GM19023 (cell line): ENCODE measurements around the gene NUCKS1.
"Not testable (repeated sequence)": the region's sequence is repeated elsewhere in the genome, so short reads cannot be mapped to it uniquely, and the experiment has no call there.

Source experiments
- ATAC-seq: cut with Tn5 transposase; IDR thresholded peaks from one replicate; pipeline ENCODE4 v1.9.1; 2021; ENCODE audit warnings: mild to moderate bottlenecking, moderate library complexity; ENCODE audit not compliant: unreplicated experiment

NUCKS1 gene

GRCh38 chr1:205733438-205734175 is 16.4 kb downstream of the NUCKS1 start:
- no peak for ATAC-seq

- ATAC-seq = no peak
These were observed 19.9 kb downstream of the NUCKS1 start for GRCh38 chr1:205729945-205730610.

- no peak for ATAC-seq
These were observed 23.3 kb downstream of the NUCKS1 start for GRCh38 chr1:205726619-205727125.

DNA sequence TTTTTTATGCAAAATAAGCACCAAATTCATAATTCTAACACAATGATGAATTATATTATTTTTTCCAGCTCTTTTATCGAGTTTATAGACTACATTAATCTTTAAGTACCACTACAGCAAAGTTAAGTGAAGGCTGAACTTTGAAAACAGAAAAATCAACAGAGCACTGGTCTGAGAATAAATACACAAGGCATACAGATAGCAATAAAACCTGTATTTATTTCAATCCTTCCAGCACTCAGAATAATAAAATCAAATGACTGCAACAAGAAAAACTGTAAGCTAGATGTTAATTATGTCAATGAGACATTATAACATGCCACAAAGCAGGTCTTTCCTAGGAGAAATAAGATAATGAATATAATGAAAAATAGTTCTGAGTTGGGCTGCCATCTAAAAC is 24.5 kb downstream of the NUCKS1 start:
- no peak for ATAC-seq

GRCh38 chr1:205720740-205721139 is 29.2 kb downstream of the NUCKS1 start:
- not testable (repeated sequence) for ATAC-seq

DNA sequence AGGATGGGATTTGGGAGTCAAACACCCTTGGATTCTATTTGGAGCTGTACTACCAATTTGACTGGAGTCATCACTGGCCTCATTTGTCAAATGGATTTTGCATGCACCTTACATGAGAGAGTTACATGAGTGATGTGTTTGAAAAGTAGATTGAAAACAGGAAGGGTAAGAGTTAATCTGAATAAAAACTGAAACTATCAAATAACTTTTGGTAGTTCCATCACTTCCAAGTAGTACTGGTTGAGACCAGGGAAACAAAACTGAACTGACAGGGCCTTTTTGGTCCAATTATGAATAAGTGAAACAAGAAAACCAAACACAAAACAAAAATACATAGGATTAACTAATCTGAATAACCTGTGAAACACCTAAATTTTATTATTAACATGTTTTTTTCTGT is 30.2 kb downstream of the NUCKS1 start:
- ATAC-seq = no peak

- ATAC-seq = no peak
These were observed 31.0 kb downstream of the NUCKS1 start for GRCh38 chr1:205719015-205719414.

DNA sequence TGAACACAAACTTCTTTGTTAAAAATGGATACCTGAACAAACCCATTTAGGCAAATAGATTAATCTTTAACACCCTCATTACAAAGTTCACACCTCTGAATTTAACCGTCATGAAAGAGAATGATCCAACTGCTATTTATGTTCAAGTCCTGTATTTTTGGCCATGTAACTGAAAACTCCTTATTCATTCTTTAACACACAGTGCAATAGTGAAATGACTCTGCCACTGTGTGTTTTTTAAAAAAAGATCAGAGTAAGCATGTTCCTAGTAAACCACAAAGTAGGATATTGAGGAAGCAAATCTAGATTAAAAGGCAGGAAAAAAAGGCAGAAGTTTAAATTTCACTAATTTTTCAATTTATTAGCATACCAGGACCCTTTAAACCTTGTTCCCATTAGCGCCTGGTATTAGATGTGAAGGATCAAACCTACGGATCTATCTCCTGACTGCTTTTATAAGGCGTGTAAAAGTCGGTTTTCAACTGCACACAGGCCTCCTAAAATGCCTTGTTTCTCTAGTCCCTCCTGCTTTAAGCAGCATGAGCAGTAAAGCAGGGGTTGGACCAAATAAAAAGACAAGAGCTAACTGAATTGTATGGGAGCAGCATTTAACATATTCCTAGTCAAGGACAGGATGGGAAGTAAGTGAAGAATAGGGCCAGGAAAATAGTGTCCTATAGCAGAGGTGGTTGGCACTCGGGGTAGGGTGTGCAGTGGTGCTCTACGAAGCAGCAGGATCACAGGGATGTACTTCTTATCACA is 33.4 kb downstream of the NUCKS1 start:
- no peak for ATAC-seq

DNA sequence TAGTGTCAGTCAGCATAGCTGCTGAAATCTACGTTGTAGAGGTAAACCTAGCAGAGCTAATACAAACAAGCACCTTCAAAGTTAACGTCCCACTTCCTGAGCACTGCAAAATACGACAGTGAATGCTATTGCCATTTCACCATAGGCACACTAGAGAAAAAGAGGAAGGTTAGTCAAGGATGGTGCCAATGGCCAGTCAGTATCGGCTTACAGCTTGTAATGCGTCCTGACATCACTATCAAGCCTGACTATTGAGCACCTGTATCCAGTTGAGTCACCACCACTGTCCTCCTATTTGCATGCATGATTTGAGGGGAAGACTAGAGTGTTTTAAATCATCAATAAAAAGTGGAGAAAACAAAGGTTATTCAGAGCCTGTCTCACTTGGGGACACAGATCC is 34.4 kb downstream of the NUCKS1 start:
- ATAC-seq = no peak

DNA sequence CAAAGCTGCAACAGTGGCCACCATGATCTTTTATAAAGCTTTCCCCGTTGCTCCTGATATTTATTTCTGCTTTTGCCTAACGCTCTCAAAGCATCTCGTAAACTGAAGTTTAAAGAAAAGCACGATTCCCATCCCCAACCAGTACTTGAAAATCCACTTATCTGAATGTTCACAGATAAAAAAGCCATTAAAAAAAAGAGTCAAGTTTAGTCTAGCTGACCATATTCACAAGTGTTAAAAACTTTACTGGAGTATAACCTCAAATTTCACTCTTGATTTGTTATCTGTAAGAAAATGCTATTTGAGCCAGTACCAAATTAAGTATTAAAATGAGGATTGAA is 35.1 kb downstream of the NUCKS1 start:
- no peak for ATAC-seq

- no peak for ATAC-seq
These were observed 35.6 kb downstream of the NUCKS1 start for GRCh38 chr1:205714190-205714905.

DNA sequence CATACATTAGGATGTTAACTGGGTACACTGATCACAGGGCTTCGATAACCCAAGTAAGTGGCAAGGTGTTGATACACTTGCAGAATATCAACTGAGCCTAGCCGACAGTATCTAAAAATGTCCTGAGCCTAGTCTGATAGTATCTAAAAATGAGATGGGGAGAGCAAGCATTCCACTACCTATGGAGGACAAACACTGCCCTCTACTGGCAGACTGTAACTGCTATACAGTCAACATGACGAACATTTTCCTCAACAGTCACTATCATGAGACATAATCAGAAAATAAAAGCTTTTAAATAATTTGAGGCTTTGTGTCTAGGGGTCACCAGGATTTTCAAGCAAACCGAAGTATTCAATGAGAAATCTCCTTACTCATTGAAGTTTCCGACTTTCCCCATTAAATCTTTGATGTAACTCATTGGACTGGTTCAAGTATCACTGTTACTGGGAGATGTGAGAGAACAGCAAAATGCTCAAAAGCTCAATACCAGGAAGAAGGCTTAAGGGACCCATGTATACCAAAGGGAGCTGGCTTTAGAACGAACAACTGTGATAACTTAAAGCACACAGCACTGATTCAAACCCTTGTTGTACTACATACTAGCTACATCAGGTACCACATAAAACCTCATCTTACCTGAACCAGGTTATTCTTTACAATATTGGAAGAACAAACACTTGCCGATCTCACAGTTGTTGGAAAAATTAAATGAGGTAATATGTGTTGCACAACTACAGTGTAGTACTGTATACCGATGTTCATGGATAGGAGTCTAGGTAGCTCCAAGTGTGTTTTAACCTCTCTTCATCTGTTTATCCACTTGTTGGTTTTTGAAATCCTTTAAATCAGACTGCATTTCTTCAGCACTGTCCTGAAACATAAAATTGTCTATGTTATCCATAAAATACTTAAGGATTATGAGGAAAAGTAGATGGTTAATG is 38.6 kb downstream of the NUCKS1 start:
- no peak for ATAC-seq

DNA sequence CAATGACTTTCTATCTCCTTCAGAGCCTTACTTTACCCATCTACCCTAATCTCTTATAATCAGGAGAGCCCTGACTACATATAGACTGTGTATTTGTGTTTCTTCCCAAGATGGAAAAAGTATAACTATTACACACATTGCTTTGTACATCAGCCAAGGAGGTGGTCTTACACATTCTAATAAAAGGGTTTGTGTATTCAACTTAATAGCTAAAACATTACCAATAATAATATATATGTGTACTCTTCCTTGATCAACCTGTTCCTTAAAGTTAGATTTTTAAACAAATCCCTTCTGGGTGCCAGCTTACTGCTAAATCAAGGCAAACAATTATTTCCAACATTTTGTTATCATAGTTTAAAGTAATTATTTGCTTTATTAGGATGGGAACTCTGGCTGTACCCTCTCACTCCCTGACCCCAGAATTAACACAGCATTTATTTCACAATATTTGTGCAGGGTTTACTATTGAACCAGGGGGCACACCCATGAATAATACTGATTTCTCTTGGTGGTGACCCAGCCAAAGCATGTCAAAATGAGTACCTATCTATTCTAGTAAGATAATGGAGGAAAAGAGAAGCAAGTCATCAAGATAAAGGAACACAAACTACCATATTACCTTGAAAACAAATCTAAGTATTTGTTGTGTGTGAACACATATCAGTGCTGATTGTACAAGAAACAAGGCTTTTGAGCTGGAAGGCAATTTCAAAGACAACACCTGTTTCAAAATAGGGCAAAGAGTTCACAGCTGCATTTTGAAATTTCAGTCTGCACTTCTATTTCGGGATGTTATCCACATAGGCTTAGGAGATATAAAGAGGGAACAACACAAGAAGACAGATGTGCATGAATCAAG is 39.5 kb downstream of the NUCKS1 start:
- no peak for ATAC-seq

DNA sequence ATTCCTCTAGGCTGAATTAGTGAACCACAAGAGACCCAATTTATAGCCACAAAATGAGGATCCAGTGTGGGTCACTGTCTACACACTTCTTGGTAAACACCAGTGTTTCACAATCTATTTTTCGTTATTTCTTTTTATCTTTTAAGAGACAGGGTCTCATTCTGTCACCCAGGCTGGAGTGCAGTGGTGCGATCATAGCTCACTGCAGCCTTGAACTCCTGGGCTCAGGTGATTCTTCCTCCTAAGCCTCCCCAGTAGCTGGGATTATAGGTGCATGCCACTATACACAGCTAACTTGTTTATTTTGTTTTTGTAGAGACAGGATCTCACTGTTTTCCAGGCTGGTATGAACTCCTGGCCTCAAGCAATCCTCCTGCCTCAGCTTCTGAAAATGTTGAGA is 40.3 kb downstream of the NUCKS1 start:
- no peak for ATAC-seq

DNA sequence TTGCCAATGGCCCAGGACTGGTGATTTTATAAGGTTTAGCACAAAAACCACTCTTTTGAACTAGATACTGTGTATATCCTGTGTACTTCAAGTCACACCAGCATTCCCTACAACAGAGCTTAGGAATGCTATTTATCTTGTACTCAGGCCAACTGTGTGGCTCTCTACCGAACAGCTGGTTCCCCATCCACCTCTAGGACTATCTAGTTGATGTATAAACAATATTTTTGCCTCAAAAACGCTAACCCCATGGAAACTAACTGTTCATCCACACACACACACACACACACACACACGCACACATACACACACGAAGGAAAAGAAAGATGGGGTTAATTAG is 41.0 kb downstream of the NUCKS1 start:
- ATAC-seq = no peak

DNA sequence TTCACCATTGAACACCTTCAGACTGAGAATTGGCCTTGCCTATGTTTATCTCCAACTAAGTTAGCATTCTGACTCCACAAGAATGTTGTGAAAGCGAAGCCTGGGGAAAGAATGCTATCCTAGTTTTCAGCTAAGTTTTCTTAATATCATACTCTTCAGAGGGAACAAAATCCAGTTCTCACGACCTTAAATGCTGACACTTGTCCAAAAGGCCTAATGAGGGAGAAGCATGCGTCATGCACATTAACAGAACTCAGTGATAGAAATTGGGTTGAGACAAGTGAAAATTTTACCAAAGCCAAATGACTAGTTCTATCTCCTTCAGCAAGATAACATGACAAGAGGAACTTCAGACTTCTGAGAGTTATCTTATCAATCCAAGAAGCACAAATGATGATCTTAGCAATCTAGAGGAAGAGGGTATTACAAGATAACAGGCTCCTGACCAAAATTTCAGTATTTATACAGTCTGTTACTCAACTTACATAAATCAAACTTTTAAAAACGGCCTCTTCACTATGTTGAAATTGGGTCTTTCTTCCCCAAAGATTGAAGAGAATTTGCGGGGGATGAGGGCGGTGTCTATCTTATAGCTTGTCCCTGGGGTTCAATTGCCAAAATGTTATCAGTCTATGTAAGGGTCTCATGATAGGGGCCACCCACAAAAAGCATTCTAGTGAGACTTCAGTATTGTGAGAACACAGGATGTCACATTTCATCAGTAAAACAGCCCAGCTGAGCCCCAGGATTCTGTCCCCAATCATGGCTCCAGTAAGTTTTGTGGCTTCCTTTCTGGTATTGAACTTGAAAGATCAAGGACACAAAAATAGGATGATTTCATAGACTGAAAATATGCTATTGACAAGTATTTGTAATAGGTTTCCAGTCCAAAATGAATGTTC is 43.1 kb downstream of the NUCKS1 start:
- no peak for ATAC-seq

DNA sequence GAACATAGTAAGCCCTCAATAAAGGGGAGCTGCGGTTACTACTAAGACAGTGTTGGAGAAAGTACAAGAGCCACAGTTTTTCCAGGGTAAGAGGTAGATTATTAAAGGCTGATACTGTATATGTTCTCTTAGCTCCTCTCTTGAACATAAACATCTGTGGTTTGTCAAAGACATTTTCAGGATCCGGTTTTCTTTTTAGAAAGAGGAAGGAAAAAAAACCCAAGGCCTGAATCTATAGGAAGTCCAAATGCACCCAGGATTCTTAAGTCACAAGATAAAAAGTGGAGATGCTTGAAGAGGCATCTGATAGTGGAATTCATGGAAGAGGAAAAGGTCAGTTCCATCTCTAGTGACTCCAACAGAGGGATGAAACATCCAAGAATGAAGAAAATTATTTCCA is 45.1 kb downstream of the NUCKS1 start:
- ATAC-seq = no peak

GRCh38 chr1:205703072-205703471 is 46.9 kb downstream of the NUCKS1 start:
- no peak for ATAC-seq
